Fibroblast of villous mesenchyme (primary cell): ENCODE data around the gene MPRIP. TPM values are rescaled to one million over a fixed set of nuclear protein-coding genes. Genes with fewer than 3 reads are reported as not detected.

Source experiments
- DNase-seq: peaks from one replicate; pipeline ENCODE4 v3.0.0-alpha.2; 2010; ENCODE audit warnings: low read depth
- H3K4me3 ChIP-seq: 2 replicates; pipeline ENCODE4 v1.5.1; 2011; ENCODE audit warnings: low read depth, mild to moderate bottlenecking, low read length
- total RNA-seq: library from RNA; depleted of rRNA; stranded (reverse); fragments of >200 nt; gene quantifications from 2 replicates; pipeline ENCODE4 v1.2.3, GENCODE V29; 2012
- TF ChIP-seq, protein P1 (sequence below): IDR thresholded peaks from 2 replicates; pipeline ENCODE4 v1.5.1; 2012; ENCODE audit warnings: low read depth, mild to moderate bottlenecking, low read length; ENCODE audit not compliant: insufficient read depth

The MPRIP gene
- total RNA-seq, 1 donor: 178 TPM

DNA sequence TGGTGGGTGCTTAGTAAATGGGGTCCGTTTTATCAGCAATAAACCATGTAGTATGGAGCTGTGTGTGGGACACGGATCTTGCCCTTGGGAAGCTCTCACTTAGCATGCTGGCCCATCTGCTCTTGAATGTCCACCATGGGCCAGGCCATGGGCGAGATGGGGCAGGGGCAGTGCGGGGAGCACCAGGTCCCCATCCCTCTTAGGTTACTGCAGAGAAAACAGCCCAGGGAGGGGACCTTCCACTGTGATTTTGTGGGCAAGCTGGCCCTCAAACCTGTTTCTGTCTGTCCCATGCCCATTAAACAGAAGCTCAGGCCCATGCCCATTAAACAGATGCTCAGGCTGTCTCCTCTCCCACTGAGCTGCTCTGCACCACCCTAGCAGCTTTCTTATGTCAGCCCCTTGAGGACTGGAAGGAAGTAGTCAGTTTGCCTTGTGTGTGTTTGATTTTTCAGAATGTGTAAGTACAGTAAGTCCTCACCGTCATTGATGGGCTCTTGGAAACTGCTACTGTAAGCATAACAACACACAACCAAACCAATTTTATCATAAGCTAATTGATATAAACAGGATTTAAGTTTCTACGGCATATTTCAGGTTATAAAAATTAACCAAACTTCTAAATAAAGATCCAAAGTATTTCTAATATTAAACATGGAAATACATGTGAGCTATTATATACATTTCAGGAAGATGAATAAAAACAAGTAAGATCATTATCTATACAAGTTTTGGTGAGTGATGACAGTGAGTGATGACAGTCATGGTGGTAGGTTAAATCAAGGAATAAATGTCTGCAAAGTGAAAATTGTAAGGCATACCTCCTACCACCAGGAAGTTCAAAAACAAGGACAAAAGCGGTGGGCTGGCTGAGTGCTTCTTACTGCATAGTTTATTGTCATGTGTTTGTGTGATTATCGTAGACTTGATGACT, 11.5 kb downstream of the MPRIP start:
- H3K4me3 ChIP-seq: no peak overlapping the region
- DNase-seq: no peak
- TF ChIP-seq, protein P1, sequence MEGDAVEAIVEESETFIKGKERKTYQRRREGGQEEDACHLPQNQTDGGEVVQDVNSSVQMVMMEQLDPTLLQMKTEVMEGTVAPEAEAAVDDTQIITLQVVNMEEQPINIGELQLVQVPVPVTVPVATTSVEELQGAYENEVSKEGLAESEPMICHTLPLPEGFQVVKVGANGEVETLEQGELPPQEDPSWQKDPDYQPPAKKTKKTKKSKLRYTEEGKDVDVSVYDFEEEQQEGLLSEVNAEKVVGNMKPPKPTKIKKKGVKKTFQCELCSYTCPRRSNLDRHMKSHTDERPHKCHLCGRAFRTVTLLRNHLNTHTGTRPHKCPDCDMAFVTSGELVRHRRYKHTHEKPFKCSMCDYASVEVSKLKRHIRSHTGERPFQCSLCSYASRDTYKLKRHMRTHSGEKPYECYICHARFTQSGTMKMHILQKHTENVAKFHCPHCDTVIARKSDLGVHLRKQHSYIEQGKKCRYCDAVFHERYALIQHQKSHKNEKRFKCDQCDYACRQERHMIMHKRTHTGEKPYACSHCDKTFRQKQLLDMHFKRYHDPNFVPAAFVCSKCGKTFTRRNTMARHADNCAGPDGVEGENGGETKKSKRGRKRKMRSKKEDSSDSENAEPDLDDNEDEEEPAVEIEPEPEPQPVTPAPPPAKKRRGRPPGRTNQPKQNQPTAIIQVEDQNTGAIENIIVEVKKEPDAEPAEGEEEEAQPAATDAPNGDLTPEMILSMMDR: no peak

DNA sequence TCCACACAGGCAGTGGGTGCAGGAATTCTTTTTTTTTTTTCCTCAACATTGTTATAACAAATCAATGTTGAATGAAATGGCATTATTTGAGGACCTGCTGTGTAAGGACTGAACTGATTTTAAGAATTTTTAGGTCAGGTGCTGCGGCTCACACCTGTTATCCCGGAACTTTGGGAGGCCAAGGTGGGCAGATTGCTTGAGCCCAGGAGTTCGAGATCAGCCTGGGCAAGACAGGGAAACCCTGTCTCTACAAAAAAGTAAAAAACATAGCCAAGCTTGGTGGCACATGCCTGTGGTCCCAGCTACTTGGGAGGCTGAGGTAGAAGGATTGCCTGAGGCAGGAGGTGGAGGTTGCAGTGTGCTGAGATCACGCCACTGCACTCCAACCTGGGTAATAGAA, 12.4 kb downstream of the MPRIP start:
- no peak overlapping the region for H3K4me3 ChIP-seq
- DNase-seq: no peak
- TF ChIP-seq, protein P1: no peak

DNA sequence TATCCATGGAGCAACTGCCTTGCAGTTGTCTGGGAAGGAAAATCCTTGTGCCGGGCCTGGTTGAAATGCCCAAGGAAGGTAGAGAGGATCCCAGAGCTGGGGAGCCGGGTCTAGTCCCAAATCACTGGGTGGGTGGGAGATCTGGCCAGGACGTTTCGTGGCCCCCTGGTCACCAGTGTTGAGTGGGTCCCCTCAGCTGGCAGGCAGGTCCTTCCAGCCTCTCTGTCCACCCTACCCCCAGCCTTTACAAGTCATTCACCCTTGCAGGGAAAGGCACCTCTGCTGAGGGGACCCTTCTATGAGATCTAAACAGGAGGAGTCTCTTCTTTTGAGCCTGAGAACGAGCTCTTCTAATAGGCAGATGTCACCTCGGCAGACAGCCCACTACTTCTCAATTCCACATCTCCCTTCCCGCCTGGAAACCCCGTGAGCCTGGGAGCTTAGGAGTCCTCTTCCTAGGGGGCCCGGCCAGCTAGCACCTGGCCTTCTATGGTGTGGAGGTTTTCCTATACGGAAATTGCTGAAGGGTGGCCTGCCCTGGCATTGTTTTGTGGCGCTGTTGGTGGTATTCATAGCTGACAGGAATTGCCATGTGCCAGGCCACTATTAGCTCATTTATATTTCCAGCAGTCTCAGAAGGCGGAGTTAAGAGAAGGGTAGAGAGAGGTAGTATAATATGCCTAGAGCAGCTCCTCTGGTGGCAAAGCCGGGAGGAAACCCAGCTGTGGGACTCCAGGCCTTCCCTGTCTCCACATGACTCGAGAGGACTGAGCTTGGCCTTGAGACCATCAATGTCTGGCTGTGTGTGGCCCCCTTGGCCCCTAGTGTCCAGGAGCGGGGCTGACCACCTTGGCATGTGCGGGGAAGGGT, 13.3 kb downstream of the MPRIP start:
- TF ChIP-seq, protein P1: no peak
- no peak for DNase-seq
- no peak overlapping the region for H3K4me3 ChIP-seq

DNA sequence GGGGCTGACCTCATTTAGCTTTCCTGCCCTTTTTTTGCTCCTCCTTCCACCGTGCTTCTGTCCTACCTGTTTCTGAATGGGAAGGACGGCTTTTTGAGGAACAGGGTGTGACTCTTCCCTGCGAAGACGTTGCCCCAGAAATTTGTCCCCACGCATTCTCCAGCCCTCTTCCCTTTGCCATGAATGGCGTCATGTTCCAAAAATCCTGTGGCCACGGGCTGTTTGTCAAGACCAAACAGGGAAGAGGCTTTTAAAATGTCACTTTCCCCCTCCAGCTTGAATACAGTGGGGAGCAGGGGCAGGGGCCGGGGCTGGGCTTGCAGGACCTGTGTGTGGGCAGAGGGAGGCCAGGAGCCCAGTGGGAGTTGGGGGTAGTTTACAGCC, 13.9 kb downstream of the MPRIP start:
- peak; percentile 39 for DNase-seq
- TF ChIP-seq, protein P1: no peak
- H3K4me3 ChIP-seq: no peak overlapping the region

DNA sequence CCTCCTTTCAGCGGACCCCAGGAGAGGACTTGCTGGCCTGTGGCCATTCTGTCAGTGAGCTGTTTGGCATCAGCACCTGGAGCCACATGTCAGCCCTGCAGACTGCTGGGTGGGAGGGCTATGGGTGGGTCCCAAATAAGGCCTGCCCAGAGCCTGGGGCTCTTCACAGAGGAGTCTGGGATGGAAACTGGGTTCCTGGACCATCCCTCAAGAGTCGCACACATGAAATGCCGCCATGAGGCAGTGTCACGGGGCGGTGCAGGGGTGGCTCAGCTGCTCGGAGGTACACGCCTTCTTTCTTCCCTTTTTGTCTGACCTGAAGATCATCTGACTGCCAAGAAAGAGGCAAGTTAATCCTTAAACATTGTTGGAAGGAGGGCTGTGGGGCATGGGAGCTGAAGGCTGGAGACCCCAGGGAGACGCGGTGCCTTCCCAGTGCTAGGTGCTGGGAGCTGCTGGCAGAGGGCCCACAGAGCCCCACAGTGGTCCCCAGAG, 14.8 kb downstream of the MPRIP start:
- TF ChIP-seq, protein P1: no peak
- H3K4me3 ChIP-seq: no peak overlapping the region
- DNase-seq: no peak

DNA sequence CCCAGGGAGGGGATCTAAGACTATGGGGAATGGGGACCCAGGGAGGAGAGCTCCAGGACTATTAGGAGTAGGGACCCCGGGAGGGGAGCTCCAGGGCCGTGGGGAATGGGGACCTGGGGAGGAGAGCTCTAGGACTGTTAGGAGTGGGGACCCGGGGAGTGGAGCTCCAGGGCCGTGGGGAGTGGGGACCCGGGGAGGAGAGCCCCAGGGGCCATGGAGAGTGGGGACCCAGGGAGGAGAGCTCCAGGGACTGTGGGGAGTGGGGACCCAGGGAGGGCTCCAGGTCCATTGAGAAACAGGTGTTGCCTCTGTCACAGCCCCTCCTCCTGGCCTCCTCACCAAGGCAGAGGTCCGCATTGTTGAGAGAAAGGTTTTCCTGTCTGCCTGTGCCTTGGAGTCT, 16.0 kb downstream of the MPRIP start:
- DNase-seq: no peak
- TF ChIP-seq, protein P1: no peak
- H3K4me3 ChIP-seq: no peak overlapping the region
